Glutamatergic neuron (in vitro differentiated cells): ENCODE results near the gene SH3BP5. TPM values are rescaled to one million over a fixed set of nuclear protein-coding genes. Genes with fewer than 3 reads are reported as not detected.

ENCODE experiments used
- DNase-seq: peaks from one replicate; pipeline ENCODE4 v3.0.0; 2022
- H3K27ac Mint-ChIP-seq: one replicate; pipeline ENCODE4 v1.8.0; 2020; ENCODE audit warnings: mild to moderate bottlenecking, mixed read lengths, inconsistent platforms; ENCODE audit not compliant: unreplicated experiment
- H3K27me3 Mint-ChIP-seq: one replicate; pipeline ENCODE4 v1.8.0; 2020; ENCODE audit warnings: mild to moderate bottlenecking, moderate library complexity, mixed read lengths, inconsistent platforms; ENCODE audit not compliant: unreplicated experiment
- H3K36me3 Mint-ChIP-seq: one replicate; pipeline ENCODE4 v1.8.0; 2020; ENCODE audit warnings: mild to moderate bottlenecking, mixed read lengths, inconsistent platforms; ENCODE audit not compliant: unreplicated experiment
- H3K4me1 Mint-ChIP-seq: one replicate; pipeline ENCODE4 v1.8.0; 2020; ENCODE audit warnings: mild to moderate bottlenecking, low read depth, mixed read lengths, inconsistent platforms; ENCODE audit not compliant: unreplicated experiment
- H3K4me3 Mint-ChIP-seq: one replicate; pipeline ENCODE4 v1.8.0; 2020; ENCODE audit warnings: mild to moderate bottlenecking, mixed read lengths, inconsistent platforms; ENCODE audit not compliant: unreplicated experiment
- H3K9me3 Mint-ChIP-seq: one replicate; pipeline ENCODE4 v1.8.0; 2020; ENCODE audit warnings: mild to moderate bottlenecking, moderate library complexity, mixed read lengths, inconsistent platforms; ENCODE audit not compliant: unreplicated experiment
- CTCF ChIP-seq: fragments of 200-600 bp; sonication (generic); IDR thresholded peaks from one replicate; pipeline ENCODE4 v1.5.0; 2021; ENCODE audit not compliant: partially characterized antibody, unreplicated experiment
- total RNA-seq: library from RNA; stranded (reverse); fragmentation: NEBNext Ultra II Directional; extraction: Animal tissue kit (Norgen Biotek cat#: 25700); gene quantifications from one replicate; pipeline ENCODE4 v1.2.1, GENCODE V29; 2021; ENCODE audit not compliant: unreplicated experiment

The SH3BP5 gene
- total RNA-seq, 1 donor from 2014 or later: 25.3 TPM

GRCh38 chr3:15315003-15315402, 17.4 kb downstream of the SH3BP5 start:
- Mint-ChIP-seq H3K4me3 (no peak overlapping the region), H3K9me3 (no peaks in the 10 kb centered on the region), H3K27me3 (peaks cover 2% of the 10 kb centered on the region), H3K27ac (no peak overlapping the region), H3K4me1 (peaks cover 29% of the 10 kb centered on the region), H3K36me3 (no peaks in the 10 kb centered on the region)
- DNase-seq: no peak
- TF ChIP-seq CTCF: no peak

- H3K9me3 Mint-ChIP-seq: no peaks in the 10 kb centered on the region
- no peak for TF ChIP-seq CTCF
- H3K4me3 Mint-ChIP-seq: no peak overlapping the region
- no peak overlapping the region for H3K27ac Mint-ChIP-seq
- no peak for DNase-seq
- H3K4me1 Mint-ChIP-seq: peaks cover 24% of the 10 kb centered on the region
- H3K36me3 Mint-ChIP-seq: no peaks in the 10 kb centered on the region
- H3K27me3 Mint-ChIP-seq: peaks cover 2% of the 10 kb centered on the region
These were observed 18.1 kb downstream of the SH3BP5 start for GRCh38 chr3:15314276-15314675.

- Mint-ChIP-seq H3K9me3 (no peaks in the 10 kb centered on the region), H3K36me3 (no peaks in the 10 kb centered on the region), H3K27me3 (peaks cover 2% of the 10 kb centered on the region), H3K4me3 (no peak overlapping the region), H3K27ac (no peak overlapping the region), H3K4me1 (peaks cover 25% of the 10 kb centered on the region)
- DNase-seq: no peak
- TF ChIP-seq CTCF: no peak
These were observed 18.9 kb downstream of the SH3BP5 start for GRCh38 chr3:15313461-15313860.

- H3K4me3 Mint-ChIP-seq: no peak overlapping the region
- DNase-seq: no peak
- no peak for TF ChIP-seq CTCF
- peaks cover 2% of the 10 kb centered on the region for H3K27me3 Mint-ChIP-seq
- H3K9me3 Mint-ChIP-seq: no peaks in the 10 kb centered on the region
- no peak overlapping the region for H3K27ac Mint-ChIP-seq
- H3K4me1 Mint-ChIP-seq: peaks cover 33% of the 10 kb centered on the region
- no peaks in the 10 kb centered on the region for H3K36me3 Mint-ChIP-seq
These were observed 19.8 kb downstream of the SH3BP5 start for GRCh38 chr3:15312550-15312949.

GRCh38 chr3:15310491-15311370, 21.7 kb downstream of the SH3BP5 start:
- Mint-ChIP-seq H3K9me3 (no peaks in the 10 kb centered on the region), H3K4me1 (peaks cover 30% of the 10 kb centered on the region), H3K27ac (no peak overlapping the region), H3K36me3 (no peaks in the 10 kb centered on the region), H3K4me3 (no peak overlapping the region), H3K27me3 (peaks cover 2% of the 10 kb centered on the region)
- no peak for TF ChIP-seq CTCF
- no peak for DNase-seq
